ENCODE measurements around the gene KMT2B. TPM values are rescaled to one million over a fixed set of nuclear protein-coding genes. Genes with fewer than 3 reads are reported as not detected.
A peak's percentile ranks its signal among the peaks of the same experiment; 100 is the strongest.

Gene KMT2B
- total and polyA plus RNA-seq, 3 experiments from 2014 or later: 2.9 to 67.8 (median 62.6) TPM

DNA sequence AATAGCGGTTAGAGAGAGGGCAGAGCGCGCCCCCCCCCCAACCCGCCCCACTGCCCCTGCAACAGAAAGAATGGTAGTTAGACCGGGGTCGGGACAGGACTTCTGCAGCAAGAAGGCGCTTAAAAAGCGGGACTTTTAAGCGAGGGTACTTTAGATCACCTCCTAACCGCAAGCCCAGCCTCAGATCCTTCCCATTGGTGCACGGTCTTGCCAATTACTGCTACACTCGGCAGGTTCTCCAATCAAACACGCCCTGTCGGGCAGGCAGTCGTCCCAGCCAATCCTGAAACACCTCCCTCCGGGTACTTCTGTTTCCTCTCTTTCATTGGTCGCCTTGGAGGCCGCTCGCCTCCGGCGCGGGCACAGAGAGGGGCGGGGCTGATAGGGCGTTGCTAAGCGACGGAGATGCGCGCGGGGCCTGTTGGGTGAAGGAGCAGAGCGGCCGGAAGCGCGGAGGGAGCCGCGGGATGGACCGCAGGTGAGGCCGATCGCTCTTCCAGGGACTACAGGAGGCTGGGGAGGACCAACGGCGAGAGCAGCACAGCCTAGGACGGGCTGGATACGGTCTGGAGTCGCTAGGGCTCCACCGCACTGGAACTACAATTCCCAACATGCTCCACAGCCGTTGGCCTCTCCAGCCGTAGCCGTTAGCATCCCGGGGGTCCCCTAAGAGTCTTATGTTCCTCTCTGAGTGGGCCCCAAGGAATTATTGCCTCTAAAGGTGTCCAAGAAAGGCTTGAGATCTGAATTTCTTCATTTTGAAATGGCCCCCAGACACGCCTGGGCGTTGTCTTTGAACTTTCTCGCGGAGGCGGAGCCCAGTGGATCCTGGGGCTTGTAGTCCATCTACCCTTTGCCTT is 40.2 kb downstream of the KMT2B start, which contains the start of gene PROSER3:
Gene PROSER3 (plus strand): TSS at position 428 of the 860 bp plus-strand sequence. CDS start 40 bp downstream, at position 468.
- Mint-ChIP-seq H3K36me3 (peaks cover 3 to 44% (median 9%) of the 10 kb centered on the region in 3 donors), H3K27ac (peak within 1 kb of the TSS; percentile 86 to 98 (median 94)), H3K27me3 (peaks cover 0 to 4% of the 10 kb centered on the region in 2 donors), H3K4me3 (peak within 1 kb of the TSS; percentile 93 to 100 (median 95)), H3K4me1 (peaks cover 23 to 47% (median 24%) of the 10 kb centered on the region in 3 donors), H3K9me3 (peaks cover 0 to 2% (median 0%) of the 10 kb centered on the region in 5 donors)
- CTCF ChIA-PET: no interaction called here
- Histone ChIP-seq H3K27me3 (ENCODE audit: insufficient read depth, low read length, poor library complexity, severe bottlenecking) (no peaks in the 10 kb centered on the region), H3K27ac (ENCODE audit: low read depth, low read length) (peak within 1 kb of the TSS; percentile 99), H3K4me3 (ENCODE audit: low read length) (peak within 1 kb of the TSS; percentile 100), H3K9me3 (ENCODE audit: low read length) (no peaks in the 10 kb centered on the region), H3K36me3 (ENCODE audit: insufficient read depth, low read length) (peaks cover 12% of the 10 kb centered on the region), H3K4me1 (ENCODE audit: insufficient read depth, low read length) (peaks cover 22% of the 10 kb centered on the region)
- DNase-seq: peak; percentile 94 to 99 (median 99)
- POLR2A ChIA-PET: interaction anchor here (0.7 to 1.4 kb wide), 4 partner anchors 10 to 201 kb away, joined by 3 to 5 read pairs (median 4); partner anchors contain the start of gene LIN37

DNA sequence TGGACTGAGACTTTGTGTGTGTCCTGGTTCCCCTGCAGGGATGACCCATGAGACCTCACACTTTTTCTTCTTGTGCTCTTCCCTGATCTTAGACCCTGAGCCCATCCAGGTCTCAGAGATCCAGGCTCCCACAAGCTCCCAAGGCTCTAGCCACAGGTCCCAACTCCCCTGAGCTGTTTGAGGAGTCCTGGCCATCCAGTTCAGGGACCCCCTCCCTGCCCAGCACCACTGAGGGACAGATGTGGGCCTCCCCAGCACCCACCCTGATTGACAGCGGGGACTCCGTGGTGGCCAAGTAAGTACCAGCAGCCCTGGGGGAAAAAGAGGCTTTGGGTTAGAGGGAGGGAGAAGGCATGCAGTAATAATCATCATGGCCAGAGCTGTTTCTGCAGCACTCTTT is 41.9 kb downstream of the KMT2B start:
- H3K4me3 Mint-ChIP-seq: peak overlapping the region in 6 of 7 donors; percentile 59 to 93 (median 68)
- peak overlapping the region in 4 of 8 donors; percentile 23 to 70 (median 49) for H3K27ac Mint-ChIP-seq
- H3K9me3 ChIP-seq (ENCODE audit: low read length): no peaks in the 10 kb centered on the region
- DNase-seq: no peak
- H3K27ac ChIP-seq (ENCODE audit: low read depth, low read length): no peak overlapping the region
- CTCF ChIA-PET: no interaction called here
- H3K4me3 ChIP-seq (ENCODE audit: low read length): no peak overlapping the region
- POLR2A ChIA-PET: no interaction called here
- peaks cover 23 to 47% (median 24%) of the 10 kb centered on the region in 3 donors for H3K4me1 Mint-ChIP-seq
- no peaks in the 10 kb centered on the region for H3K27me3 ChIP-seq (ENCODE audit: insufficient read depth, low read length, poor library complexity, severe bottlenecking)
- peaks cover 5% of the 10 kb centered on the region for H3K36me3 ChIP-seq (ENCODE audit: insufficient read depth, low read length)
- peaks cover 0 to 2% (median 0%) of the 10 kb centered on the region in 5 donors for H3K9me3 Mint-ChIP-seq
- H3K27me3 Mint-ChIP-seq: peaks cover 0 to 4% of the 10 kb centered on the region in 2 donors
- H3K4me1 ChIP-seq (ENCODE audit: insufficient read depth, low read length): peaks cover 22% of the 10 kb centered on the region
- H3K36me3 Mint-ChIP-seq: peaks cover 0 to 37% (median 3%) of the 10 kb centered on the region in 3 donors

DNA sequence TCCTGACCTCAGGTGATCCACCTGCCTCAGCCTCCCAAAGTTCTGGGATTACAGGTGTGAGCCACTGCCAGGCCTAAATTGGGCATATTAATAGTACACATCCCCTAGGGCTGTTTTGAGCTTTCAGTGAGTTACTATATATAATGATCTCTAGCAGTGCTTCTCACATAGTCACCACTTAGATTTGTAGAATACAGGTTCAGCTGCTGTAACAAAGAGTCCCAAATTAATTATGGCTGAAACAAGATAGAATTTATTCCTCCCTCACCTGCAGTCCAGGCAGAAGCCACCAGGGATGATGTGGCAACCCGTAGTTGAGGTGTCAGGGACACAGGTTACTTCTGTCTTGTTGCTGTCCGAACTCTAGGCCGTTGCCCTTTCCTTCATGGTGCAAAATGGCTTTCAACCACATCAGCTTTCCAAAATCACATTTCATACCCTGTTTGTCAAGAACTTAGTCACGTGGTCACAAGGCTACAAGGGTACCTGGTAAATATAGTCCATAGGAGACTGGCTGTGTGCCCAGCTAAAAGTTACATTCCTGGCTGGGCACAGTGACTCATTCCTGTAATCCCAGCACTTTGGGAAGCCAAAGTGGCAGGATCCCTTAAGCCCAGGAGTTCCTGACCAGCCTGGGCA is 43.0 kb downstream of the KMT2B start:
- H3K27ac ChIP-seq (ENCODE audit: low read depth, low read length): no peak overlapping the region
- ChIA-PET CTCF (no interaction called here), POLR2A (no interaction called here)
- peaks cover 0 to 2% of the 10 kb centered on the region in 2 donors for H3K27me3 Mint-ChIP-seq
- H3K4me3 ChIP-seq (ENCODE audit: low read length): no peak overlapping the region
- no peaks in the 10 kb centered on the region for H3K9me3 ChIP-seq (ENCODE audit: low read length)
- no peaks in the 10 kb centered on the region for H3K27me3 ChIP-seq (ENCODE audit: insufficient read depth, low read length, poor library complexity, severe bottlenecking)
- DNase-seq: no peak
- H3K9me3 Mint-ChIP-seq: peaks cover 0 to 2% (median 0%) of the 10 kb centered on the region in 5 donors
- peak overlapping the region in 2 of 7 donors; percentile 13 to 61 for H3K4me3 Mint-ChIP-seq
- no peak overlapping the region for H3K27ac Mint-ChIP-seq
- H3K36me3 ChIP-seq (ENCODE audit: insufficient read depth, low read length): peaks cover 5% of the 10 kb centered on the region
- peaks cover 22% of the 10 kb centered on the region for H3K4me1 ChIP-seq (ENCODE audit: insufficient read depth, low read length)
- peaks cover 0 to 44% (median 0%) of the 10 kb centered on the region in 3 donors for H3K36me3 Mint-ChIP-seq
- peaks cover 20 to 41% (median 20%) of the 10 kb centered on the region in 3 donors for H3K4me1 Mint-ChIP-seq

DNA sequence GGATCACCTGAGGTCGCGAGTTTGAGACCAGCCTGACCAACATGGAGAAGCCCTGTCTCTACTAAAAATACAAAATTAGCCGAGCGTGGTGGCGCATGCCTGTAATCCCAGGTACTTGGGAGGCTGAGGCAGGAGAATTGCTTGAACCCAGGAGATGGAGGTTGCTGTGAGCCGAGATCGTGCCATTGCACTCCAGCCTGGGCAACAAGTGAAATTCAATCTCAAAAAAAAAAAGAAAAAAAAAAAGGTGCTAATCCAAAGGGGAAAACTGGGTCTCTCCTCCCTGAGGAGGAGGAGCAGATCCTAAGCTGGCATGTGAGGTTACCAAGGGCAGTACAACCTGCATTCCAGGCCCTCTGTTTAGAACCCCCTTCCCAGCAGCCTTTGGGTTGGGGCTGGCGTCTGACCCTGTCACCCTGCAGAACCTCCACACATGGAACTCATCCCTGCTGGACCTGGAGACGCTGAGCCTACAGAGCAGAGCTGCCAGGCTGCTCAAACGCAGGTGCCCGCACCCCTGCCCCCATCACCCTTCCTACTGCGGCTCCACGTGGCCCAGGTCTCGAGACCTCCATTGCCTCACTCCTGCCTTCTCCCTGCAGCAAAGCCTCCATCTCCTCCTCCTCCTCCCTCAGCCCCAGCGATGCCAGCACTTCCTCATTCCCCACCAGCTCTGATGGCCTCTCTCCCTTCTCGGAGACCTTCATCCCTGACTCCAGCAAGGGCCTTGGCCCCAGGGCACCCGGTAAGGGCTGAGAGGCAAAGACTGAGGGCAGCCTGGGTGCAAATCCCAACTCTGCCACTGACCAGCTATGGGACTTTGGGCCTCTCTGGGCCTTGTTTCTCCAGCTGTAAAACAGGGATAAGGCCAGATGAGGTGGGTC is 46.9 kb downstream of the KMT2B start:
- DNase-seq: no peak
- Histone ChIP-seq H3K36me3 (ENCODE audit: insufficient read depth, low read length) (peaks cover 5% of the 10 kb centered on the region), H3K4me1 (ENCODE audit: insufficient read depth, low read length) (no peaks in the 10 kb centered on the region), H3K27me3 (ENCODE audit: insufficient read depth, low read length, poor library complexity, severe bottlenecking) (no peaks in the 10 kb centered on the region), H3K4me3 (ENCODE audit: low read length) (no peak overlapping the region), H3K9me3 (ENCODE audit: low read length) (no peaks in the 10 kb centered on the region), H3K27ac (ENCODE audit: low read depth, low read length) (no peak overlapping the region)
- ChIA-PET CTCF (no interaction called here), POLR2A (interaction anchor here (1.0 kb wide), 1 partner anchor 17 kb away, joined by 5 read pairs; no protein-coding TSS in a partner anchor)
- Mint-ChIP-seq H3K27ac (no peak overlapping the region), H3K4me1 (peaks cover 2 to 11% (median 3%) of the 10 kb centered on the region in 3 donors), H3K4me3 (no peak overlapping the region), H3K27me3 (no peaks in the 10 kb centered on the region), H3K36me3 (peaks cover 0 to 55% (median 0%) of the 10 kb centered on the region in 3 donors), H3K9me3 (no peaks in the 10 kb centered on the region)

DNA sequence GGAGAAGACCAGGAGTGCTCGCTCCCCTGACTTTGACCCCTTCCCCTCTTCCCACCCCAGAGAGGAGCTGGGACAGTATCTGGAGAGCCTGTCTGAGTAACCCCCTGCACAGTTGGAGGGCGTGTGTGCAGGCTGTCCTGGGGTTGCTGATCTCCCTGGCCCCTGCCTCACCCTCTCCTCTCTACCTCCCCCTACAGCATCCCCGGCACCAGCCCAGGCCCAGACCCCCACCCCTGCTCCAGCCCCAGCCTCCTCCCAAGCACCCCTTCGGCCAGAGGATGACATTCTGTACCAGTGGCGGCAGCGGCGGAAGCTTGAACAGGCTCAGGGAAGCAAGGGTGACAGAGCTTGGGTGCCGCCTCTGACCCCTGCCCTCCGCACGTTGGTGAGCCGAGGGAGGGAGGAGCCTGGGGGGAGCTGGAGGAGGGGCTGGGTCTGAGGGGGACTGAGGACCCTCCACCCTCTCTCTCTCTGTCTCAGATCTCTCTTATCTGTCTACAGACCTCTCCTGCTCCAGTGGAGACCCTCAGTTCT is 48.8 kb downstream of the KMT2B start:
- Histone ChIP-seq H3K36me3 (ENCODE audit: insufficient read depth, low read length) (no peaks in the 10 kb centered on the region), H3K4me1 (ENCODE audit: insufficient read depth, low read length) (no peaks in the 10 kb centered on the region), H3K27me3 (ENCODE audit: insufficient read depth, low read length, poor library complexity, severe bottlenecking) (no peaks in the 10 kb centered on the region), H3K27ac (ENCODE audit: low read depth, low read length) (no peak overlapping the region), H3K4me3 (ENCODE audit: low read length) (no peak overlapping the region), H3K9me3 (ENCODE audit: low read length) (no peaks in the 10 kb centered on the region)
- H3K36me3 Mint-ChIP-seq: peaks cover 0 to 47% (median 0%) of the 10 kb centered on the region in 3 donors
- POLR2A ChIA-PET: no interaction called here
- no peaks in the 10 kb centered on the region for H3K9me3 Mint-ChIP-seq
- no peaks in the 10 kb centered on the region for H3K27me3 Mint-ChIP-seq
- no peak for DNase-seq
- CTCF ChIA-PET: interaction anchor here (0.6 kb wide), 1 partner anchor 141 kb away, joined by 4 read pairs; no protein-coding TSS in a partner anchor
- peak overlapping the region in 1 of 8 donors; percentile 57 for H3K27ac Mint-ChIP-seq
- H3K4me3 Mint-ChIP-seq: no peak overlapping the region
- no peaks in the 10 kb centered on the region for H3K4me1 Mint-ChIP-seq

DNA sequence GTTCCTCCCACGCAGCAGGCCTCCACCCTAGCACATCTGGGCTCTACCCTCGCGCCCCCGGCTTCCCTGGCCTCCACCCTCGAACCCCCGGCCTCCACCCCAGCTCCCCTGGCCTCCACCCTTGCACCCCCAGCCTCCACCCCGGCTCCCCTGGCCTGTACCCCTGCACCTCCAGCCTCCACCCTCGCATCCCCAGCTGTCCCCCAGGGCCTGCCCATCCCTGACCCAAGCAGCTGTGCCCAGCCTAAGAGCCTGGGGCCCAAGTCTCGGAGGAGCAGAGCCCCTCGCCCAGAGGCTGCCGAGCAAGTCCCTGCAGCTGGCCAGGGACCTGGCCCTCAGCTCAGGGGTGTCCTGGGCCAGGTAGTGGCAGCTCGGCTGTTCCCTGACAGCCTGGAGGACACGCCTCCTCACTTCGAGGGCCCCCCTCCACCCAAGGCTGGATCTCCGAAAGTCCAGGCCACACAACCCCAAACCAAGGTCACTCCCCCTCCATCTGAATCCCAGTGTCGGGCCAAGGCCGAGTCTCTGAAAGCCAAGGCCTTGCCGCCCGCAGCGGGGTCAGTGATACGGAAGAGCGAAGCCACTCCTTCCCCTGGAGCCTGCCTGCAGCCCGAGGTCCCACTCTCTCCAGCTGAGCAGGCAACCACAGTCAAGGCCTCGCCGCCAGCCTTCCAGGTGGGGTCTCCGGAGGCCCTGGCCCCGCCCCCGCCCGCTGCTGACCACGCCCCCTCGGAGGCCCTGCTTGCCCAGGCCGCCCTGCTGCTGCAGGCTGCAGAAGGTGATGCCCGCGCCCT is 49.7 kb downstream of the KMT2B start:
- no peaks in the 10 kb centered on the region for H3K27me3 ChIP-seq (ENCODE audit: insufficient read depth, low read length, poor library complexity, severe bottlenecking)
- DNase-seq: no peak
- no peaks in the 10 kb centered on the region for H3K27me3 Mint-ChIP-seq
- no peak overlapping the region for H3K4me3 ChIP-seq (ENCODE audit: low read length)
- H3K36me3 Mint-ChIP-seq: peaks cover 0 to 40% (median 0%) of the 10 kb centered on the region in 3 donors
- H3K9me3 ChIP-seq (ENCODE audit: low read length): no peaks in the 10 kb centered on the region
- H3K4me1 ChIP-seq (ENCODE audit: insufficient read depth, low read length): no peaks in the 10 kb centered on the region
- no peak overlapping the region for H3K4me3 Mint-ChIP-seq
- ChIA-PET POLR2A (no interaction called here), CTCF (interaction anchor here (0.6 kb wide), 1 partner anchor 142 kb away, joined by 4 read pairs; no protein-coding TSS in a partner anchor)
- no peaks in the 10 kb centered on the region for H3K4me1 Mint-ChIP-seq
- H3K36me3 ChIP-seq (ENCODE audit: insufficient read depth, low read length): no peaks in the 10 kb centered on the region
- H3K27ac ChIP-seq (ENCODE audit: low read depth, low read length): no peak overlapping the region
- no peaks in the 10 kb centered on the region for H3K9me3 Mint-ChIP-seq
- no peak overlapping the region for H3K27ac Mint-ChIP-seq

DNA sequence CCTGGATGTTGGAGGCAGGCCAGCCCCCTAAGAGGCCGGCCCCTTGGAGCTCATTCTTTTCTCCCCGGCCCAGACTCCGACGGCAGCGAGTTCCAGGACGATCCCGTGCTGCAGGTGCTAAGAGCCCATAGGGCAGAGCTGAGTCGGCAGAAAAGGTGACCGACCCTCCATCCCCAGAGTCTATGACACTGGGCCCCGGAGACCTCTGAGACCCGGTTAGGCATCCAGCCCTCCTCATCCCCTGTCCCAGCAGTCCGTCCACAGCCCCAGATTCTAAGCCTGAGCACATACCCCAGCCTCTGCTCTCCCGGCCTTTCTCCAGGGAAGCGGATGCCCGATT is 50.2 kb downstream of the KMT2B start:
- H3K4me1 ChIP-seq (ENCODE audit: insufficient read depth, low read length): no peaks in the 10 kb centered on the region
- H3K36me3 ChIP-seq (ENCODE audit: insufficient read depth, low read length): no peaks in the 10 kb centered on the region
- Mint-ChIP-seq H3K4me3 (no peak overlapping the region), H3K27me3 (no peaks in the 10 kb centered on the region), H3K4me1 (peaks cover 0 to 2% (median 0%) of the 10 kb centered on the region in 3 donors), H3K9me3 (no peaks in the 10 kb centered on the region), H3K27ac (no peak overlapping the region), H3K36me3 (peaks cover 0 to 40% (median 0%) of the 10 kb centered on the region in 3 donors)
- no peaks in the 10 kb centered on the region for H3K27me3 ChIP-seq (ENCODE audit: insufficient read depth, low read length, poor library complexity, severe bottlenecking)
- ChIA-PET POLR2A (no interaction called here), CTCF (no interaction called here)
- no peak overlapping the region for H3K27ac ChIP-seq (ENCODE audit: low read depth, low read length)
- H3K4me3 ChIP-seq (ENCODE audit: low read length): no peak overlapping the region
- no peaks in the 10 kb centered on the region for H3K9me3 ChIP-seq (ENCODE audit: low read length)
- no peak for DNase-seq
